Cardiac septum (tissue), 1 donor: ENCODE data around the gene VAT1L. TPM values are rescaled to one million over a fixed set of nuclear protein-coding genes. Genes with fewer than 3 reads are reported as not detected.

Experiments
- DNase-seq: peaks from one replicate; pipeline ENCODE4 v3.0.0-alpha.2; 2020; ENCODE audit warnings: low spot score
- intact Hi-C: fragments of 100-400 bp; cut with DNase I; formaldehyde crosslinking; loops from one replicate; pipeline ENCODE4 v1.14.0; 2022
- total RNA-seq: library from RNA; stranded (reverse); fragmentation: NEBNext Ultra II Directional; extraction: Animal tissue kit (Norgen Biotek cat#: 25700); gene quantifications from one replicate; pipeline ENCODE4 v1.2.1, GENCODE V29; 2021
- donor health status: DM: no; HTN: no; CAD: no.

The VAT1L gene
- total RNA-seq, 1 donor from 2014 or later, result 49.4 TPM

- intact Hi-C loops, result loop anchor here (2.0 kb wide), 1 partner anchor 328 kb away; no protein-coding TSS in a partner anchor
- DNase-seq, result peak; percentile 87
These were observed 214.7 kb downstream of the VAT1L start for GRCh38 chr16:78002915-78003538.

- intact Hi-C loops, result no loop called here
- DNase-seq, result no peak
These were observed 216.2 kb downstream of the VAT1L start for GRCh38 chr16:78004517-78004916.

GRCh38 chr16:78005881-78006280 is 217.5 kb downstream of the VAT1L start:
- DNase-seq, result no peak
- intact Hi-C loops, result no loop called here

GRCh38 chr16:78007121-78007520 is 218.8 kb downstream of the VAT1L start:
- intact Hi-C loops, result no loop called here

GRCh38 chr16:78022347-78023060 is 234.1 kb downstream of the VAT1L start, which contains the start of gene CLEC3A:
TSS of gene CLEC3A (plus strand) at chr16:78022548. CDS start at chr16:78022627, 79 bp downstream.
- intact Hi-C loops, result no loop called here
- DNase-seq, result no peak

More at GRCh38 chr16:78007121-78007520, 218.8 kb downstream of the VAT1L start:
- DNase-seq, result no peak

- DNase-seq, result no peak
- intact Hi-C loops, result no loop called here
These were observed 235.8 kb downstream of the VAT1L start for GRCh38 chr16:78024159-78024558.

GRCh38 chr16:78025631-78026030 is 237.3 kb downstream of the VAT1L start:
- intact Hi-C loops, result no loop called here
- DNase-seq, result no peak

- no peak for DNase-seq
- intact Hi-C loops, result no loop called here
These were observed 239.7 kb downstream of the VAT1L start for GRCh38 chr16:78028018-78028417.

Other genes starting within 250 kb of the VAT1L start
- gene NUDT7, start 66.0 kb upstream of the VAT1L start, total RNA-seq, result 46.8 TPM
- gene CLEC3A, start 234.0 kb downstream of the VAT1L start, total RNA-seq, result not detected